HL-60 (cell line): ENCODE measurements around the gene SNRNP40.

Experiments
- DNase-seq, 2 experiments: peaks; one replicate each; pipeline ENCODE4 v3.0.0-alpha.2; 2010 to 2020; ENCODE audit warnings: low read depth in 1 of 2, low spot score in 1 of 2
- H3K27ac ChIP-seq: fragments of 250-450 bp; sonication (Bioruptor Pico); replicated peaks from 2 replicates; pipeline ENCODE4 v1.5.1; 2020; ENCODE audit warnings: mild to moderate bottlenecking, moderate library complexity
- H3K27me3 ChIP-seq: fragments of 250-450 bp; sonication (Bioruptor Pico); 2 replicates; pipeline ENCODE4 v1.5.1; 2021; ENCODE audit warnings: mild to moderate bottlenecking, moderate library complexity; ENCODE audit not compliant: insufficient read depth, poor library complexity, severe bottlenecking
- H3K4me3 ChIP-seq: replicated peaks from 2 replicates; pipeline ENCODE4 v1.5.1; 2011; ENCODE audit warnings: mild to moderate bottlenecking, control low read depth, low read length; ENCODE audit not compliant: insufficient read depth
- GABPA ChIP-seq: IDR thresholded peaks from 2 replicates; pipeline ENCODE4 v1.6.1; 2012; ENCODE audit warnings: low read depth
- POLR2AphosphoS5 ChIP-seq: IDR thresholded peaks from 2 replicates; pipeline ENCODE4 v1.6.1; 2012; ENCODE audit warnings: low read depth
- SPI1 ChIP-seq: IDR thresholded peaks from 2 replicates; pipeline ENCODE4 v1.6.1; 2012; ENCODE audit warnings: low read depth, mild to moderate bottlenecking, borderline replicate concordance
- TF ChIP-seq, protein P1 (sequence below): IDR thresholded peaks from 2 replicates; pipeline ENCODE4 v1.6.1; 2012; ENCODE audit warnings: low read depth; ENCODE audit not compliant: insufficient replicate concordance
- TF ChIP-seq, protein P2 (sequence below): IDR thresholded peaks from one replicate; pipeline ENCODE4 v1.5.1; 2011; ENCODE audit warnings: low read length, control low read depth, inconsistent platforms; ENCODE audit not compliant: insufficient read depth

Gene SNRNP40

DNA sequence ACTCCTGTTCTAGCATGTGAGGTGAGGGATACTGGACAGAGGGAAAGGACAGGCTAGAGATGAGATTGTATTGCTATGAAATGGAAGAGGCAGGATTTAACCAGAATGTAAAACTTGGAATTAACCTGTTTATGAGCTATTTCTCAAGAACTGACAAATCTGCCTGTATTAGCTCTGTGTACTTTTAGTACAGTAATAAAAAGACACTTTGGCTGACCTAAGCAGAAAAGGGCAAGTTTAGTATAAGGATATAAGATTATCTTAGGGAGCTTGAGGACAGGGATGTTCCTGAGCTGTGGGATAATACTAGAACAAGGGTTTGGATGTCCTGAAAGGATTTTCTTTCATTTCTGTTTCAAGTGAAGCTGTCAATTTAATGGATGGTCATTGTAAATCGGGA, 11.4 kb upstream of the SNRNP40 start:
- TF ChIP-seq, protein P1, sequence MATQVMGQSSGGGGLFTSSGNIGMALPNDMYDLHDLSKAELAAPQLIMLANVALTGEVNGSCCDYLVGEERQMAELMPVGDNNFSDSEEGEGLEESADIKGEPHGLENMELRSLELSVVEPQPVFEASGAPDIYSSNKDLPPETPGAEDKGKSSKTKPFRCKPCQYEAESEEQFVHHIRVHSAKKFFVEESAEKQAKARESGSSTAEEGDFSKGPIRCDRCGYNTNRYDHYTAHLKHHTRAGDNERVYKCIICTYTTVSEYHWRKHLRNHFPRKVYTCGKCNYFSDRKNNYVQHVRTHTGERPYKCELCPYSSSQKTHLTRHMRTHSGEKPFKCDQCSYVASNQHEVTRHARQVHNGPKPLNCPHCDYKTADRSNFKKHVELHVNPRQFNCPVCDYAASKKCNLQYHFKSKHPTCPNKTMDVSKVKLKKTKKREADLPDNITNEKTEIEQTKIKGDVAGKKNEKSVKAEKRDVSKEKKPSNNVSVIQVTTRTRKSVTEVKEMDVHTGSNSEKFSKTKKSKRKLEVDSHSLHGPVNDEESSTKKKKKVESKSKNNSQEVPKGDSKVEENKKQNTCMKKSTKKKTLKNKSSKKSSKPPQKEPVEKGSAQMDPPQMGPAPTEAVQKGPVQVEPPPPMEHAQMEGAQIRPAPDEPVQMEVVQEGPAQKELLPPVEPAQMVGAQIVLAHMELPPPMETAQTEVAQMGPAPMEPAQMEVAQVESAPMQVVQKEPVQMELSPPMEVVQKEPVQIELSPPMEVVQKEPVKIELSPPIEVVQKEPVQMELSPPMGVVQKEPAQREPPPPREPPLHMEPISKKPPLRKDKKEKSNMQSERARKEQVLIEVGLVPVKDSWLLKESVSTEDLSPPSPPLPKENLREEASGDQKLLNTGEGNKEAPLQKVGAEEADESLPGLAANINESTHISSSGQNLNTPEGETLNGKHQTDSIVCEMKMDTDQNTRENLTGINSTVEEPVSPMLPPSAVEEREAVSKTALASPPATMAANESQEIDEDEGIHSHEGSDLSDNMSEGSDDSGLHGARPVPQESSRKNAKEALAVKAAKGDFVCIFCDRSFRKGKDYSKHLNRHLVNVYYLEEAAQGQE = no peak
- TF ChIP-seq POLR2AphosphoS5 = no peak
- no peak for TF ChIP-seq GABPA
- no peak for TF ChIP-seq SPI1
- TF ChIP-seq, protein P2, sequence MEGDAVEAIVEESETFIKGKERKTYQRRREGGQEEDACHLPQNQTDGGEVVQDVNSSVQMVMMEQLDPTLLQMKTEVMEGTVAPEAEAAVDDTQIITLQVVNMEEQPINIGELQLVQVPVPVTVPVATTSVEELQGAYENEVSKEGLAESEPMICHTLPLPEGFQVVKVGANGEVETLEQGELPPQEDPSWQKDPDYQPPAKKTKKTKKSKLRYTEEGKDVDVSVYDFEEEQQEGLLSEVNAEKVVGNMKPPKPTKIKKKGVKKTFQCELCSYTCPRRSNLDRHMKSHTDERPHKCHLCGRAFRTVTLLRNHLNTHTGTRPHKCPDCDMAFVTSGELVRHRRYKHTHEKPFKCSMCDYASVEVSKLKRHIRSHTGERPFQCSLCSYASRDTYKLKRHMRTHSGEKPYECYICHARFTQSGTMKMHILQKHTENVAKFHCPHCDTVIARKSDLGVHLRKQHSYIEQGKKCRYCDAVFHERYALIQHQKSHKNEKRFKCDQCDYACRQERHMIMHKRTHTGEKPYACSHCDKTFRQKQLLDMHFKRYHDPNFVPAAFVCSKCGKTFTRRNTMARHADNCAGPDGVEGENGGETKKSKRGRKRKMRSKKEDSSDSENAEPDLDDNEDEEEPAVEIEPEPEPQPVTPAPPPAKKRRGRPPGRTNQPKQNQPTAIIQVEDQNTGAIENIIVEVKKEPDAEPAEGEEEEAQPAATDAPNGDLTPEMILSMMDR = no peak
- Histone ChIP-seq H3K27me3 (no peaks in the 10 kb centered on the region), H3K27ac (no peak overlapping the region)

DNA sequence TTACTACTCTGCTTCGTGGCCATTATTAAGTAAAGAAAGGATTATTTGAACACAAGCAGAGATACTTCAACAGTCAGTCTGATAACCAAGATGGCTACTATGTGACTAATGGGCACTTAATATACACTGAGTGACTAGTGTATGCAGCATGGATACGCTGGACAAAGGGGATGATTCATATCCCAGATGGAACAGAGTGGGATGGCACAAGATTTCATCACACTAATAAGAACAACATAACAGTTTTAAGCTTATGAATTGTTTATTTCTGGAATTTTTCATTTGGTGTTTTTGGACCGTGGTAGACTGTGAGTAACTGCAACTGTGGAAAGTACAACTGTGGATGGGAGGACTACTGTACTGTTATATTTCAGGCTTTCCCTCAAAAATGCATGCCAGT, 9.7 kb upstream of the SNRNP40 start:
- no peak for DNase-seq
- no peak overlapping the region for H3K4me3 ChIP-seq

More for the DNA sequence above, 11.4 kb upstream of the SNRNP40 start:
- no peak for DNase-seq
- no peak overlapping the region for H3K4me3 ChIP-seq

DNA sequence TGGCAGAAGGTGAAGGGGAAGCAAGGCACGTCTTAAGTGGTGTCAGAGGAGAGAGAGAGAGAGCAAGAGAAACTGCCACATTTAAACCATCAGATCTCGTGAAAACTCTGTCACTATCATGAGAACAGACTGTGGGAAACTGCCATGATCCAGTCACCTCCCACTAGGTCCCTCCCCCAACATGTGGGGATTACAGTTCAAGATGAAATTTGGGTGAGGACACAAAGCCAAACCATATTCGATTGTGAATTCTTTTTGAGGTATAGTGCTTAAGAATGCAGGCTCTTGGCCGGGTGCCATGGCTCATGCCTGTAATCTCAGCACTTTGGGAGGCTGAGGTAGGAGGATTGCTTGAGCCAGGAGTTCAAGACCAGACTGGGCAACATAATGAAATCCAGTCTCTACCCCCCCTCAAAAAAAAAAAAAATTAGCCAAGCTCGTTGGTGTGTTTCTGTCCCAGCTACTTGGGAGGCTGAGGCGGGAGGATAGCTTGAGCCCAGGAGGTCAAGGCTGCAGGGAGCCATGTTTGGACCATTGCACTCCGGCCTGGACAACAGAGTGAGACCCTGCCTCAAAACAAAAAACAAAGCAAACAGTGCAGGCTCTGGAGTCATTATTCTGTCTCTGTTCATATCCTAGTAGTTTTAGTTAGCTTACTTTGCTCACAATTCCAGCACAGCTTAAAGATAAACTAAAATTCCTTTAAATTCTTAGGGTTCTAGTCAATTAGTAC, 6.3 kb upstream of the SNRNP40 start:
- DNase-seq = no peak
- Histone ChIP-seq H3K4me3 (no peak overlapping the region), H3K27me3 (no peaks in the 10 kb centered on the region), H3K27ac (no peak overlapping the region)
- TF ChIP-seq, protein P1 = no peak

More for the DNA sequence above, 9.7 kb upstream of the SNRNP40 start:
- Histone ChIP-seq H3K27ac (no peak overlapping the region), H3K27me3 (no peaks in the 10 kb centered on the region)
- TF ChIP-seq, protein P1 = no peak
- TF ChIP-seq POLR2AphosphoS5 (no peak), GABPA (no peak)
- TF ChIP-seq, protein P2 = no peak

DNA sequence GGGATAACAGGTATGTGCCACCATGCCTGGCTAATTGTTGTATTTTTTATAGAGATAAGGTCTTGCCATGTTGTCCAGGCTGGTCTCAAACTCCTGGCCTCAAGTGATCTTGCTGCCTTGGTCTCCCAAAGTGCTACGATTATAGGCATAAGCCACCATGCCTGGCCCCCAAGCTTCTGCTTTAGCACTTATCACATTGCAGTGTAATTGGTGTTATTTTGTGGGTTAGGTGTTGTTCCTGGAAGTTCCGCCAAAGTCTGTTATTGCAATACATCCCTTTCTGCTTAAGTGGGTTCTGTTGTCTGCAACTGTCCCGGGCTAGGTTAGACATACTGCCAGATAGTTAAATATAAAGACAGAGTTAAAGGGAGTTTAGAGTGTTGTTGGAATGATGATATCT, 3.6 kb upstream of the SNRNP40 start:
- no peak overlapping the region for H3K4me3 ChIP-seq
- no peak overlapping the region for H3K27ac ChIP-seq
- DNase-seq = peak in 1 of 2 experiments; percentile 2
- TF ChIP-seq GABPA (no peak), SPI1 (no peak), POLR2AphosphoS5 (no peak)
- TF ChIP-seq, protein P2 = no peak
- TF ChIP-seq, protein P1 = no peak
- no peaks in the 10 kb centered on the region for H3K27me3 ChIP-seq
